ENCODE data around the gene CD22. TPM values are rescaled to one million over a fixed set of nuclear protein-coding genes. Genes with fewer than 3 reads are reported as not detected.
A peak's percentile ranks its signal among the peaks of the same experiment; 100 is the strongest.

CD22 gene
- total and polyA plus RNA-seq, 8 donors: 5.2 to 63.2 (median 12.0) TPM

GRCh38 chr19:35307931-35308330 is 21.1 kb upstream of the CD22 start:
- peak in 1 of 4 donors; percentile 44 for DNase-seq
- Histone ChIP-seq H3K4me3 (no peak overlapping the region), H3K9me3 (no peaks in the 10 kb centered on the region), H3K27ac (no peak overlapping the region), H3K27me3 (no peaks in the 10 kb centered on the region), H3K36me3 (no peaks in the 10 kb centered on the region), H3K4me1 (peaks cover 0 to 9% of the 10 kb centered on the region in 2 donors)
- TF ChIP-seq, protein P1, sequence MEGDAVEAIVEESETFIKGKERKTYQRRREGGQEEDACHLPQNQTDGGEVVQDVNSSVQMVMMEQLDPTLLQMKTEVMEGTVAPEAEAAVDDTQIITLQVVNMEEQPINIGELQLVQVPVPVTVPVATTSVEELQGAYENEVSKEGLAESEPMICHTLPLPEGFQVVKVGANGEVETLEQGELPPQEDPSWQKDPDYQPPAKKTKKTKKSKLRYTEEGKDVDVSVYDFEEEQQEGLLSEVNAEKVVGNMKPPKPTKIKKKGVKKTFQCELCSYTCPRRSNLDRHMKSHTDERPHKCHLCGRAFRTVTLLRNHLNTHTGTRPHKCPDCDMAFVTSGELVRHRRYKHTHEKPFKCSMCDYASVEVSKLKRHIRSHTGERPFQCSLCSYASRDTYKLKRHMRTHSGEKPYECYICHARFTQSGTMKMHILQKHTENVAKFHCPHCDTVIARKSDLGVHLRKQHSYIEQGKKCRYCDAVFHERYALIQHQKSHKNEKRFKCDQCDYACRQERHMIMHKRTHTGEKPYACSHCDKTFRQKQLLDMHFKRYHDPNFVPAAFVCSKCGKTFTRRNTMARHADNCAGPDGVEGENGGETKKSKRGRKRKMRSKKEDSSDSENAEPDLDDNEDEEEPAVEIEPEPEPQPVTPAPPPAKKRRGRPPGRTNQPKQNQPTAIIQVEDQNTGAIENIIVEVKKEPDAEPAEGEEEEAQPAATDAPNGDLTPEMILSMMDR (IDR thresholded peaks at IDR 0.05): no peak
- ATAC-seq: no peak
- intact Hi-C loops (cut with DNase I): no loop called here

GRCh38 chr19:35308910-35309309 is 20.1 kb upstream of the CD22 start:
- Histone ChIP-seq H3K4me3 (no peak overlapping the region), H3K9me3 (no peaks in the 10 kb centered on the region), H3K27me3 (peaks cover 0 to 7% of the 10 kb centered on the region in 2 donors), H3K4me1 (peaks cover 0 to 14% of the 10 kb centered on the region in 2 donors), H3K27ac (no peak overlapping the region), H3K36me3 (no peaks in the 10 kb centered on the region)
- TF ChIP-seq, protein P1 (IDR thresholded peaks at IDR 0.05): no peak
- ATAC-seq (no peak), DNase-seq (no peak)
- intact Hi-C loops (cut with DNase I): no loop called here

DNA sequence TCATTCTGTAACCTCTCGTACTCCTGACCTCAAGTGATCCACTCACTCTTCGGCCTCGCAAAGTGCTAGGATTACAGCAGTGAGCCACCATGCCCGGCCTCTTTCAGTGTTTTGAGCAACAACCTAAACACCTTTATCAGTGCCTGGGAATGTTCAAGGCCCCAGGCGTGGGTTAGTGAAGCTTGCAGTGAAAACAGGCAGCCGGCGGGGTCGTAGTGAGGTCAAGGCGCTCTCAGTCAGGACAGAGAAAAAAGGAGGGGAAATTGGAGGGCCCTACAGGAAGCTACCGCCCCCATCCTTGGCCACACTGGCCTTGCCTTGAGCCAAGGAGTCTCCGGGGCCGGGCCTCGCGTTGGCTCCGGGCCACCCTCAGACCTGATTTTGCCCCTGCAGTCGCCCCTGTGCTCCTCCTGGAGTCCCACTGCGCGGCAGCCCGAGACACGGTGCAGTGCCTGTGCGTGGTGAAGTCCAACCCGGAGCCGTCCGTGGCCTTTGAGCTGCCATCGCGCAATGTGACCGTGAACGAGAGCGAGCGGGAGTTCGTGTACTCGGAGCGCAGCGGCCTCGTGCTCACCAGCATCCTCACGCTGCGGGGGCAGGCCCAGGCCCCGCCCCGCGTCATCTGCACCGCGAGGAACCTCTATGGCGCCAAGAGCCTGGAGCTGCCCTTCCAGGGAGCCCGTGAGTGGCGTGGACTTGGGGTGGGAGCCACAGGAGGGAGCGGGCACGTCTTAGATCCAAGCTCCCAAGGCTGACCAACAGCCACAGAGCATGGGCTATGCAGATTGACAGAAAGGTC is 19.3 kb upstream of the CD22 start:
- Histone ChIP-seq H3K27me3 (peaks cover 0 to 9% of the 10 kb centered on the region in 2 donors), H3K9me3 (no peaks in the 10 kb centered on the region), H3K4me3 (no peak overlapping the region), H3K4me1 (peaks cover 0 to 14% of the 10 kb centered on the region in 2 donors), H3K36me3 (no peaks in the 10 kb centered on the region), H3K27ac (no peak overlapping the region)
- peak; percentile 69 for ATAC-seq
- TF ChIP-seq, protein P1 (IDR thresholded peaks at IDR 0.05): no peak
- intact Hi-C loops (cut with DNase I): no loop called here
- DNase-seq: peak in 3 of 4 donors; percentile 51 to 89 (median 76)

- no peak overlapping the region for H3K27ac ChIP-seq
- peaks cover 0 to 14% of the 10 kb centered on the region in 2 donors for H3K4me1 ChIP-seq
- DNase-seq (no peak), ATAC-seq (no peak)
- H3K9me3 ChIP-seq: no peaks in the 10 kb centered on the region
- no peak overlapping the region for H3K4me3 ChIP-seq
- intact Hi-C loops (cut with DNase I): no loop called here
- no peaks in the 10 kb centered on the region for H3K36me3 ChIP-seq
- TF ChIP-seq, protein P1 (IDR thresholded peaks at IDR 0.05): no peak
- H3K27me3 ChIP-seq: peaks cover 0 to 9% of the 10 kb centered on the region in 2 donors
Measured at GRCh38 chr19:35310331-35310730, 18.7 kb upstream of the CD22 start.

- DNase-seq: peak in 1 of 4 donors; percentile 1
Measured at GRCh38 chr19:35310811-35311465, 18.0 kb upstream of the CD22 start.

More at GRCh38 chr19:35310811-35311465, 18.0 kb upstream of the CD22 start:
- TF ChIP-seq, protein P1 (IDR thresholded peaks at IDR 0.05): no peak
- H3K9me3 ChIP-seq: no peaks in the 10 kb centered on the region
- no peak overlapping the region for H3K27ac ChIP-seq
- no peak for ATAC-seq
- H3K4me1 ChIP-seq: peaks cover 0 to 14% of the 10 kb centered on the region in 2 donors
- H3K36me3 ChIP-seq: no peaks in the 10 kb centered on the region
- no peak overlapping the region for H3K4me3 ChIP-seq
- intact Hi-C loops (cut with DNase I): no loop called here
- H3K27me3 ChIP-seq: peaks cover 0 to 9% of the 10 kb centered on the region in 2 donors
